ENCODE data around the gene TMEM45A.

Gene TMEM45A

GRCh38 chr3:100554373-100554676 lies 61.9 kb downstream of the TMEM45A start:
- no peak for TF ChIP-seq CTCF (IDR thresholded peaks at IDR 0.05; ENCODE audit: low read depth, low read length)
- no peak overlapping the region for H3K27ac ChIP-seq
- H3K27me3 ChIP-seq (ENCODE audit: insufficient read depth, low read depth, severe bottlenecking) = no peaks in the 10 kb centered on the region
- no peaks in the 10 kb centered on the region for H3K9me3 ChIP-seq (ENCODE audit: severe bottlenecking)
- no peak for DNase-seq
- no peaks in the 10 kb centered on the region for H3K36me3 ChIP-seq
- no peak overlapping the region for H3K4me3 ChIP-seq (ENCODE audit: low read depth, low read length)

GRCh38 chr3:100556673-100557310 lies 64.4 kb downstream of the TMEM45A start:
- Histone ChIP-seq H3K9me3 (ENCODE audit: severe bottlenecking) (no peaks in the 10 kb centered on the region), H3K4me3 (ENCODE audit: low read depth, low read length) (no peak overlapping the region), H3K36me3 (no peaks in the 10 kb centered on the region), H3K27me3 (ENCODE audit: insufficient read depth, low read depth, severe bottlenecking) (no peaks in the 10 kb centered on the region), H3K27ac (no peak overlapping the region)
- no peak for DNase-seq
- TF ChIP-seq CTCF (IDR thresholded peaks at IDR 0.05; ENCODE audit: low read depth, low read length) = no peak

GRCh38 chr3:100558233-100558632 lies 65.8 kb downstream of the TMEM45A start:
- no peak for TF ChIP-seq CTCF (IDR thresholded peaks at IDR 0.05; ENCODE audit: low read depth, low read length)
- Histone ChIP-seq H3K27ac (no peak overlapping the region), H3K4me3 (ENCODE audit: low read depth, low read length) (no peak overlapping the region), H3K27me3 (ENCODE audit: insufficient read depth, low read depth, severe bottlenecking) (no peaks in the 10 kb centered on the region), H3K36me3 (no peaks in the 10 kb centered on the region), H3K9me3 (ENCODE audit: severe bottlenecking) (no peaks in the 10 kb centered on the region)
- no peak for DNase-seq

GRCh38 chr3:100560426-100560825 lies 68.0 kb downstream of the TMEM45A start:
- no peaks in the 10 kb centered on the region for H3K36me3 ChIP-seq
- no peak overlapping the region for H3K27ac ChIP-seq
- H3K9me3 ChIP-seq (ENCODE audit: severe bottlenecking) = no peaks in the 10 kb centered on the region
- no peak overlapping the region for H3K4me3 ChIP-seq (ENCODE audit: low read depth, low read length)
- no peak for TF ChIP-seq CTCF (IDR thresholded peaks at IDR 0.05; ENCODE audit: low read depth, low read length)
- no peak for DNase-seq
- H3K27me3 ChIP-seq (ENCODE audit: insufficient read depth, low read depth, severe bottlenecking) = no peaks in the 10 kb centered on the region

- H3K36me3 ChIP-seq = no peaks in the 10 kb centered on the region
- H3K9me3 ChIP-seq (ENCODE audit: severe bottlenecking) = no peaks in the 10 kb centered on the region
- no peak for DNase-seq
- H3K4me3 ChIP-seq (ENCODE audit: low read depth, low read length) = no peak overlapping the region
- no peak overlapping the region for H3K27ac ChIP-seq
- TF ChIP-seq CTCF (IDR thresholded peaks at IDR 0.05; ENCODE audit: low read depth, low read length) = no peak
- no peaks in the 10 kb centered on the region for H3K27me3 ChIP-seq (ENCODE audit: insufficient read depth, low read depth, severe bottlenecking)
Measured at GRCh38 chr3:100561459-100562158, 69.2 kb downstream of the TMEM45A start.
